ENCODE data around the gene FLAD1.

- TF ChIP-seq POLR2A (IDR thresholded peaks at IDR 0.05), result peak; percentile 41
- TF ChIP-seq CTCF (IDR thresholded peaks at IDR 0.05), result no peak
- peak; percentile 38 for TF ChIP-seq POLR2AphosphoS5 (IDR thresholded peaks at IDR 0.05)
Observed at GRCh38 chr1:155012026-155012546, 28.9 kb downstream of the FLAD1 start.
